Measurements from ENCODE around the gene CRYAA. TPM values are rescaled to one million over a fixed set of nuclear protein-coding genes. Genes with fewer than 3 reads are reported as not detected.
"Not testable (repeated sequence)": the region's sequence is repeated elsewhere in the genome, so short reads cannot be mapped to it uniquely, and the experiment has no call there.

The CRYAA gene, protein sequence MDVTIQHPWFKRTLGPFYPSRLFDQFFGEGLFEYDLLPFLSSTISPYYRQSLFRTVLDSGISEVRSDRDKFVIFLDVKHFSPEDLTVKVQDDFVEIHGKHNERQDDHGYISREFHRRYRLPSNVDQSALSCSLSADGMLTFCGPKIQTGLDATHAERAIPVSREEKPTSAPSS
- not detected in 2 replicates for polyA plus RNA-seq
- not detected in 2 replicates for polyA minus RNA-seq

DNA sequence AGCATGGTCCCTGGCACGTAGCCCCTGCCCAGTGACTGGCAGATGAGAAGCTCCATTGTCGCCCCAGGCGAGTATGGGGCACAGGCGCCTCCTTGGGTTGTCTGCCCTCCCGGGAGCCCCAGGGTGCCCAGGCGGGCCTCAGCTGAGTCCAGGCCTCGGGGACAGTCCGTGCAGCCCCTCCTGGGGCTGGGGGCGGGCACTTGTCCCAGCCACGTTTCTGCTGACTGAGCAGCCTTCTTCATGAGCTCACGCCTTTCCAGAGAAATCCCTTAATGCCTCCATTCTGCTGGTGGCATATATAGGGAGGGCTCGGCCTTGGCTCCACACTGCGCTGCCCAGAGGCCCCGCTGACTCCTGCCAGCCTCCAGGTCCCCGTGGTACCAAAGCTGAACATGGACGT is at the start of gene CRYAA:
Gene CRYAA, plus strand, starts transcription at position 301 of the 400 bp plus-strand sequence. Its CDS starts 92 bp downstream, at position 393.
- H3K27ac ChIP-seq (ENCODE audit: low read length); H3K36me3 ChIP-seq (ENCODE audit: insufficient read depth, low read length); H3K9me2 ChIP-seq (ENCODE audit: insufficient read depth, low read length); H3K27me3 ChIP-seq (ENCODE audit: insufficient read depth, low read depth, low read length); H3K79me2 ChIP-seq (replicated peaks; ENCODE audit: insufficient read depth, low read length); H2AFZ ChIP-seq (ENCODE audit: low read depth, low read length); H3K9ac ChIP-seq (ENCODE audit: low read length); H4K20me1 ChIP-seq (ENCODE audit: insufficient read depth); H3K4me2 ChIP-seq (ENCODE audit: low read length); H3K4me3 ChIP-seq (ENCODE audit: low read length); H3F3A ChIP-seq (ENCODE audit: insufficient read depth, low read length, poor library complexity, severe bottlenecking); H3K9me3 ChIP-seq (ENCODE audit: low read length): not testable (repeated sequence)

DNA sequence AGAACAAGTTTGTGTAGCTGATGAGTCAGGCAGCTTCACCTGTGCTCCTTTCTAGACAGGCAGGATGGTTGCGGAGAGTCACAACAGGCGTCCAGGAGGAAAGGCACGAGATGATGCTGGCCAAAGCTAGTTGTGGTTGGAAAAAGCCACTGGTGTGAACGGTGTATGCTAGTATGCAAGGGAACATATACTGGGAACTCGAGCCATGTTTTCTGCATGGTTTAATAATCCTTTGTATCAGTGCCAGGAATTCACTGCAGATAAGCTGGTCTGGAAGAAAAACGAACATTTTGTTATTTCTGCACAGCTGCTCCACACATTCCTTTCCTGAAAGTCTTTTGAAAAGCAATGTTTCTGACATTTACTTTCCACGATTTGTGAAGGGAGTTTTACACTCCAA is 38.7 kb upstream of the CRYAA start:
- H3K9me3 ChIP-seq (ENCODE audit: low read length); H3K9ac ChIP-seq (ENCODE audit: low read length); H4K20me1 ChIP-seq (ENCODE audit: insufficient read depth); H3K36me3 ChIP-seq (ENCODE audit: insufficient read depth, low read length); H3K27me3 ChIP-seq (ENCODE audit: insufficient read depth, low read depth, low read length); H3K79me2 ChIP-seq (replicated peaks; ENCODE audit: insufficient read depth, low read length); H3K27ac ChIP-seq (ENCODE audit: low read length); H3F3A ChIP-seq (ENCODE audit: insufficient read depth, low read length, poor library complexity, severe bottlenecking); H3K4me2 ChIP-seq (ENCODE audit: low read length); H3K4me3 ChIP-seq (ENCODE audit: low read length); H3K9me2 ChIP-seq (ENCODE audit: insufficient read depth, low read length); H2AFZ ChIP-seq (ENCODE audit: low read depth, low read length): not testable (repeated sequence)

DNA sequence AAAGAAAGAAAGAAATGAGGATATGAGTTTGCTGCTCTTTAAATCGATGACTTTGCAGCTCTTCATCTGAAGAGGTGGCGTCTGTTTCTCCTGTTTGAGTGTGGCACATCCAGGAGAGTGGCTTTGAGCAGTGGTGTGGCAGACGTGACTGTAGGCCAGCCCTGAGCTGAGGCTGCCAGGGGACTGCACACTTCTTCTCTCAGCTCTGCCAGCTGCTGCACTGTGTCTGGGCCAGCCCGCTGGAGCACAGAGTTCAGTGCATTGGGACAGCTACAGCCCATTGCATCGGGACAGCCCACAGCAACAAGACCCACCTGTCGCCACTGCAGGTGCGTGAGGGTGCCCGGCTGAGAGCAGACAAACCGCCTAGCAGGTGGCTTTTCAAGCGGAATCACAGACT is 34.3 kb upstream of the CRYAA start:
- H3K9me2 ChIP-seq (ENCODE audit: insufficient read depth, low read length); H2AFZ ChIP-seq (ENCODE audit: low read depth, low read length); H3K79me2 ChIP-seq (replicated peaks; ENCODE audit: insufficient read depth, low read length); H3K27me3 ChIP-seq (ENCODE audit: insufficient read depth, low read depth, low read length); H4K20me1 ChIP-seq (ENCODE audit: insufficient read depth); H3K9ac ChIP-seq (ENCODE audit: low read length); H3K27ac ChIP-seq (ENCODE audit: low read length); H3K36me3 ChIP-seq (ENCODE audit: insufficient read depth, low read length); H3K4me3 ChIP-seq (ENCODE audit: low read length); H3K9me3 ChIP-seq (ENCODE audit: low read length); H3F3A ChIP-seq (ENCODE audit: insufficient read depth, low read length, poor library complexity, severe bottlenecking); H3K4me2 ChIP-seq (ENCODE audit: low read length): not testable (repeated sequence)

DNA sequence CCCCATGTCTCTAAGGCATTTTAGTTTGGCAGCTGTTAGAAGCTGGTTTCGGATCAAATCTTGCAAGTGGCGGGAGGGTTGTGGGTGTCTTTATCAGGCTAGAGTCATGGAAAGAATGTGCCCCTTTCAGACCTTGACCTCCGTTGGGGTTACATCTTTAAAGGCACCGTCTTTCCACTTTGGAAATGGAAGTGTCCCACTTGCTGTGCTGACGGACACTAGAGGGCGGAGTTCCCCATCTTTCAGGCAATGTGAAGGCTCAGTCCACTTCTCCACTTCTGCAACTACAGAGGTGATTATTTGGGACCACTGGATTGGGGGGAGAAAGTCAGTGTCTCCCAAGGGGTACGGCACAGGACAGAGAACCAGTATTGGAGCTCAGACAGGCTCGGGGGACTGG is 29.9 kb upstream of the CRYAA start:
- not testable (repeated sequence) for H3K4me3 ChIP-seq (ENCODE audit: low read length); H3K79me2 ChIP-seq (replicated peaks; ENCODE audit: insufficient read depth, low read length); H3F3A ChIP-seq (ENCODE audit: insufficient read depth, low read length, poor library complexity, severe bottlenecking); H4K20me1 ChIP-seq (ENCODE audit: insufficient read depth); H3K9ac ChIP-seq (ENCODE audit: low read length); H3K9me2 ChIP-seq (ENCODE audit: insufficient read depth, low read length); H3K27ac ChIP-seq (ENCODE audit: low read length); H3K4me2 ChIP-seq (ENCODE audit: low read length); H2AFZ ChIP-seq (ENCODE audit: low read depth, low read length); H3K36me3 ChIP-seq (ENCODE audit: insufficient read depth, low read length); H3K9me3 ChIP-seq (ENCODE audit: low read length); H3K27me3 ChIP-seq (ENCODE audit: insufficient read depth, low read depth, low read length)

DNA sequence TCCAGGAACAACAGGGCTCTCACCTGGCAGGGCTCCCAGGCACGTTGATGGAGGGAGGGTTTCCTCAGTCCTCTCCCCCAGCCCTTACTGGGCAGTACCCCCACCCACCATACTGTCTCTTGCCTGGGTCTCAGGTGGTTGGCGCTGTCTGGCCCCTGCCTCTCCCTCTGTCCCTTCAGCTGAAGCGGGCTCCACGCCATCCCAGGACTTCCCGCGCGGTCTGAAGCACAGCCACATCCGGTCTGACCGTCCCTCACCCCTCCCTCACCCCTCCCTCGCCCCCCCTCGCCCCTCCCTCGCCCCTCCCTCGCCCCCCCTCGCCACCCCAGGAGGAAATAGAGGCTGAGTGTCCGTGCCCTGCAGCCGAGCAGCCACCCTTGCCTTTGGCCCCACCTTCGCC is 27.4 kb upstream of the CRYAA start:
- not testable (repeated sequence) for H3K36me3 ChIP-seq (ENCODE audit: insufficient read depth, low read length); H3F3A ChIP-seq (ENCODE audit: insufficient read depth, low read length, poor library complexity, severe bottlenecking); H3K9me3 ChIP-seq (ENCODE audit: low read length); H3K9ac ChIP-seq (ENCODE audit: low read length); H3K27me3 ChIP-seq (ENCODE audit: insufficient read depth, low read depth, low read length); H3K9me2 ChIP-seq (ENCODE audit: insufficient read depth, low read length); H3K27ac ChIP-seq (ENCODE audit: low read length); H3K4me3 ChIP-seq (ENCODE audit: low read length); H3K4me2 ChIP-seq (ENCODE audit: low read length); H4K20me1 ChIP-seq (ENCODE audit: insufficient read depth); H3K79me2 ChIP-seq (replicated peaks; ENCODE audit: insufficient read depth, low read length); H2AFZ ChIP-seq (ENCODE audit: low read depth, low read length)

DNA sequence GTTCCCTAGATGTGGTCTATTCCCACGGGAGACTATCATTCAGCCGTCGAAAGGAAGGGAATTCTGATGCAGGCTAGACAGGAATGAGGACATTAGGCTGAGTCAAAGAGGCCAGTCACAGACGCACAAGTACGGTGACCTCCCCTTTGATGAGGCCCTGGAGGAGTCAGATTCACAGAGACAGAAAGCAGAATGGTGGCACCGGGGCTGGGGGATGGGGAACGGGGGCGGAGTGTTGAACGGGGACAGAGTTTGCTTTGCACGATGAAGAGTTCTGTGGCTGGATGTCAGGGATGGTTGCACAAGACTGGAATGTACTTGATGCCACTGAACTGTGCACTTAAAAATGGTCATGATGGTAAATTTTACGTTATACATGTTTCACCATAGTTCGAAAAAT is 22.2 kb upstream of the CRYAA start:
- not testable (repeated sequence) for H3K79me2 ChIP-seq (replicated peaks; ENCODE audit: insufficient read depth, low read length); H3K9me2 ChIP-seq (ENCODE audit: insufficient read depth, low read length); H3K4me2 ChIP-seq (ENCODE audit: low read length); H3K36me3 ChIP-seq (ENCODE audit: insufficient read depth, low read length); H3F3A ChIP-seq (ENCODE audit: insufficient read depth, low read length, poor library complexity, severe bottlenecking); H3K9me3 ChIP-seq (ENCODE audit: low read length); H3K4me3 ChIP-seq (ENCODE audit: low read length); H3K27me3 ChIP-seq (ENCODE audit: insufficient read depth, low read depth, low read length); H3K27ac ChIP-seq (ENCODE audit: low read length); H3K9ac ChIP-seq (ENCODE audit: low read length); H4K20me1 ChIP-seq (ENCODE audit: insufficient read depth); H2AFZ ChIP-seq (ENCODE audit: low read depth, low read length)

DNA sequence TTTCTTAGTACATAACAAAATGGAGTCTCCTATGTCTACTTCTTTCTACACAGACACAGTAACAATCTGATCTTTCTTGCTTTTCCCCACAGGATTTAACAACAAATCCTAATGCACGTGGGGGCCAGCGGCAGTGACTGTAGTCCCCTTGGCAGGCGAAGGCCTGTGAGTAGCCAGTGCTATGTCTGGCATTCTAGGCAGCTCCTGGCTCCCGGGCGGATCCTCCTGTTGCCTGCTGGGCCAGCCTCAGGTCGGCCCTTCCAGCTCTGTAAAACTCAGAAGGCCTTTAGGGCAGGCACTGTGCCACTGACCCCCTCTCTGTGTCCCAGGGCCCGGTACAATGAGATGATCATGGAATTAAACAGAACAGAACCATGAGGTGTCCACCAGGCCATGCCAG is 20.8 kb upstream of the CRYAA start:
- H3K4me2 ChIP-seq (ENCODE audit: low read length); H3F3A ChIP-seq (ENCODE audit: insufficient read depth, low read length, poor library complexity, severe bottlenecking); H4K20me1 ChIP-seq (ENCODE audit: insufficient read depth); H3K36me3 ChIP-seq (ENCODE audit: insufficient read depth, low read length); H3K27me3 ChIP-seq (ENCODE audit: insufficient read depth, low read depth, low read length); H3K9me2 ChIP-seq (ENCODE audit: insufficient read depth, low read length); H3K4me3 ChIP-seq (ENCODE audit: low read length); H2AFZ ChIP-seq (ENCODE audit: low read depth, low read length); H3K9me3 ChIP-seq (ENCODE audit: low read length); H3K79me2 ChIP-seq (replicated peaks; ENCODE audit: insufficient read depth, low read length); H3K9ac ChIP-seq (ENCODE audit: low read length); H3K27ac ChIP-seq (ENCODE audit: low read length): not testable (repeated sequence)

DNA sequence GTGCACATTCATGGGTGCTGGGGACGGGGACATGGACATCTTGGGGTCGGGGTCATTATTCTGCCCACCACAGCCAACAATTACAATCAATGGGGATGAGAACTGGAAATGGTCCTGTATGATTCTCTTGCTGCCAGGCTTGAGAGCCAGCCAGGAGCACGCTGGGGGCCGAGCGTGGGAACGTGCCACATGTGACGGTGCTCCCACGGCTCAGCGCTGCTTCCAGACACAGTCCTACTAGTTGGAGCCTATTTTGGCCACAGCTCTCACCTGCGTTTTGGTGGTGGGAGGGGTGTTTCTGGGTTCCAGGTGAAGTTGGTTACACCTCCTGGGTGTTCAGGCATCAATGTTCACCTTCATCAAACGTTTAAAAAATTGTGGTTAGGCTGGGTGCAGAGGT is 19.5 kb upstream of the CRYAA start:
- not testable (repeated sequence) for H3K36me3 ChIP-seq (ENCODE audit: insufficient read depth, low read length); H3K4me2 ChIP-seq (ENCODE audit: low read length)

More for the DNA sequence above, 19.5 kb upstream of the CRYAA start:
- H3F3A ChIP-seq (ENCODE audit: insufficient read depth, low read length, poor library complexity, severe bottlenecking); H3K9me3 ChIP-seq (ENCODE audit: low read length); H3K4me3 ChIP-seq (ENCODE audit: low read length); H3K9me2 ChIP-seq (ENCODE audit: insufficient read depth, low read length); H3K9ac ChIP-seq (ENCODE audit: low read length); H4K20me1 ChIP-seq (ENCODE audit: insufficient read depth); H3K79me2 ChIP-seq (replicated peaks; ENCODE audit: insufficient read depth, low read length); H3K27me3 ChIP-seq (ENCODE audit: insufficient read depth, low read depth, low read length); H2AFZ ChIP-seq (ENCODE audit: low read depth, low read length); H3K27ac ChIP-seq (ENCODE audit: low read length): not testable (repeated sequence)

All from neural cell (in vitro differentiated cells).